SK-N-MC (cell line): ENCODE data around the gene TSPAN7.

Experiments used
- EZH2 ChIP-seq: fragments of 200-600 bp; sonication (generic); IDR thresholded peaks from one replicate; pipeline ENCODE4 v1.6.1; 2017; ENCODE audit warnings: antibody characterized with exemption
- FOXP2 ChIP-seq: optimal IDR thresholded peaks from 2 replicates; pipeline ENCODE3; 2011; ENCODE audit warnings: mild to moderate bottlenecking, moderate library complexity; ENCODE audit not compliant: insufficient read depth; ENCODE audit errors: extremely low read length, control extremely low read depth
- POLR2AphosphoS5 ChIP-seq: IDR thresholded peaks from 2 replicates; pipeline ENCODE4 v1.6.1; 2012; ENCODE audit warnings: mild to moderate bottlenecking, low read depth, low read length, borderline replicate concordance

DNA sequence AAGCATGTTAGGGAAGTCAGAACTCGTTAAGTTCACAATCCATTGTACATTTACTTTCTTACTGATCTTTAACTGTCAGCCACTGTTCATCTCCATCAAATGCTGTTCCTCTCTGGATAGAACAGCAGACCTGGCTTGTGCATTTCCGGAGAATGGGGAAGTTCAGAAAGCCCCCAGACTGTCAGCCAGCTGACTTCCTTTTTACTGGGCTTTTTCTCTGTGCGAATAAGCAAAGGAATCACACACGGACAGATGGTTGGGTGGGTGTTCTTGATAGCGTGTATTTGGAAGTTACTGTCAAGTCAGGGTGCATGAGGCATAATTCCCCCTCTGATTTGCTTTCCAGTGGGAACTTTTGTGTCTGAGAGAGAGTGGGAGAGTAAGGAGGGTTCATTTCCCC lies 56.8 kb downstream of the TSPAN7 start:
- TF ChIP-seq POLR2AphosphoS5: no peak
- TF ChIP-seq EZH2: no peak
- TF ChIP-seq FOXP2: no peak
